Tibial nerve (tissue), 4 donors: ENCODE measurements around the gene PLB1.

Experiments used
- CTCF ChIP-seq, 5 experiments: fragments of 200-600 bp in 3 of 5; fragments of 450-650 bp in 2 of 5; sonication (generic) in 3 of 5; IDR thresholded peaks; one replicate each; pipeline ENCODE4 v1.5.1; 2016 to 2019; ENCODE audit warnings: antibody characterized with exemption in 5 of 5, mild to moderate bottlenecking in 3 of 5, moderate library complexity in 2 of 5
- EP300 ChIP-seq, 2 donors: sonication (generic); formaldehyde crosslinking; IDR thresholded peaks; one replicate each; pipeline ENCODE4 v1.6.1; 2017; ENCODE audit warnings: antibody characterized with exemption in 2 of 2, mild to moderate bottlenecking in 1 of 2
- POLR2A ChIP-seq, 2 donors: fragments of 450-650 bp; IDR thresholded peaks; one replicate each; pipeline ENCODE4 v1.6.1; 2017; ENCODE audit warnings: antibody characterized with exemption in 2 of 2, mild to moderate bottlenecking in 2 of 2, moderate library complexity in 2 of 2

GRCh38 chr2:28447943-28448792 lies 47.7 kb upstream of the PLB1 start:
- TF ChIP-seq EP300 (IDR thresholded peaks at IDR 0.05) (peak in 1 of 2 donors; percentile 62), CTCF (IDR thresholded peaks at IDR 0.05) (no peak), POLR2A (IDR thresholded peaks at IDR 0.05) (no peak)
